Smooth muscle cell (in vitro differentiated cells): Measurements from ENCODE around the gene TNPO1. TPM values are rescaled to one million over a fixed set of nuclear protein-coding genes. Genes with fewer than 3 reads are reported as not detected.
A peak's percentile ranks its signal among the peaks of the same experiment; 100 is the strongest.

Experiments used
- DNase-seq: peaks from one replicate; lab custom pipeline; 2025; ENCODE audit not compliant: unreplicated experiment; lab: John Stamatoyannopoulos, UW
- H2AFZ ChIP-seq: fragments of 200-600 bp; sonication (generic); 2 replicates; pipeline ENCODE4 v1.6.0; 2016; ENCODE audit warnings: antibody characterized with exemption, low read depth, mild to moderate bottlenecking
- H3F3A ChIP-seq: fragments of 200-600 bp; sonication (generic); 2 replicates; pipeline ENCODE4 v1.6.0; 2017; ENCODE audit warnings: antibody characterized with exemption, low read depth
- H3K27ac ChIP-seq: fragments of 200-600 bp; sonication (generic); 2 replicates; pipeline ENCODE4 v1.5.1; 2016; ENCODE audit warnings: low read depth, mild to moderate bottlenecking
- H3K27me3 ChIP-seq: fragments of 200-600 bp; sonication (generic); 2 replicates; pipeline ENCODE4 v1.6.1; 2016; ENCODE audit warnings: low read depth, mild to moderate bottlenecking
- H3K36me3 ChIP-seq: fragments of 200-600 bp; sonication (generic); 2 replicates; pipeline ENCODE4 v1.5.1; 2016; ENCODE audit warnings: low read depth
- H3K4me1 ChIP-seq: fragments of 200-600 bp; sonication (generic); 2 replicates; pipeline ENCODE4 v1.5.1; 2016; ENCODE audit warnings: low read depth
- H3K4me2 ChIP-seq: fragments of 200-600 bp; sonication (generic); 2 replicates; pipeline ENCODE4 v1.6.0; 2016; ENCODE audit warnings: mild to moderate bottlenecking
- H3K4me3 ChIP-seq: fragments of 200-600 bp; sonication (generic); 2 replicates; pipeline ENCODE4 v1.5.1; 2016; ENCODE audit warnings: mild to moderate bottlenecking
- H3K79me2 ChIP-seq: fragments of 200-600 bp; sonication (generic); 2 replicates; pipeline ENCODE4 v1.6.0; 2016; ENCODE audit warnings: low read depth, mild to moderate bottlenecking
- H3K9ac ChIP-seq: fragments of 200-600 bp; sonication (generic); 2 replicates; pipeline ENCODE4 v1.6.0; 2016; ENCODE audit warnings: low read depth
- H3K9me3 ChIP-seq: fragments of 200-600 bp; sonication (generic); replicated peaks from 2 replicates; pipeline ENCODE4 v1.5.1; 2016; ENCODE audit warnings: low read depth
- H4K20me1 ChIP-seq: fragments of 200-600 bp; sonication (generic); 2 replicates; pipeline ENCODE4 v1.6.0; 2016; ENCODE audit warnings: low read depth
- CTCF ChIP-seq: fragments of 200-600 bp; sonication (generic); IDR thresholded peaks from 2 replicates; pipeline ENCODE4 v1.5.1; 2017; ENCODE audit warnings: borderline replicate concordance, mild to moderate bottlenecking, antibody characterized with exemption; ENCODE audit not compliant: insufficient read depth, poor library complexity, severe bottlenecking
- WGBS: methylation state at CpG from one replicate; pipeline ENCODE4 v1.1.7; 2016; ENCODE audit warnings: low lambda C conversion rate; 5-methylcytosine and 5-hydroxymethylcytosine counted together
- polyA plus RNA-seq: library from polyadenylated mRNA; unstranded; fragments of >200 nt; fragmentation: Nextera tagmentation; extraction: Ambion mirVana; gene quantifications from 2 replicates; pipeline ENCODE4 v1.2.1, GENCODE V29; 2016
- total RNA-seq: library from RNA; depleted of rRNA; stranded (reverse); fragments of >200 nt; gene quantifications from 2 replicates; pipeline ENCODE4 v1.2.3, GENCODE V29; 2014

Gene TNPO1
- total and polyA plus RNA-seq, 2 experiments from 2014 or later: 62.7 to 182 TPM

- TF ChIP-seq CTCF: no peak
- no peak for DNase-seq
- Histone ChIP-seq H3K36me3 (no peaks in the 10 kb centered on the region), H3K27ac (no peak overlapping the region), H3K27me3 (no peaks in the 10 kb centered on the region), H3K4me3 (no peak overlapping the region), H3K9ac (no peak overlapping the region), H3K79me2 (no peaks in the 10 kb centered on the region), H3K4me1 (no peaks in the 10 kb centered on the region), H3K9me3 (no peaks in the 10 kb centered on the region), H3K4me2 (no peak overlapping the region), H3F3A (peaks cover 26% of the 10 kb centered on the region), H2AFZ (no peak overlapping the region), H4K20me1 (peaks cover 4% of the 10 kb centered on the region)
- 93% methylated on average over 1 of the region's 1 CpG for WGBS
Observed at GRCh38 chr5:72917371-72917776, 100.9 kb downstream of the TNPO1 start.

GRCh38 chr5:72920690-72921502 is 104.4 kb downstream of the TNPO1 start:
- peak; percentile 19 for TF ChIP-seq CTCF
- no peak overlapping the region for H3K4me3 ChIP-seq
- no peaks in the 10 kb centered on the region for H3K9me3 ChIP-seq
- H3K4me2 ChIP-seq: no peak overlapping the region
- no peak overlapping the region for H3K27ac ChIP-seq
- H3K79me2 ChIP-seq: no peaks in the 10 kb centered on the region
- DNase-seq: no peak
- no peaks in the 10 kb centered on the region for H3K4me1 ChIP-seq
- no peak overlapping the region for H2AFZ ChIP-seq
- H3K36me3 ChIP-seq: no peaks in the 10 kb centered on the region
- no peak overlapping the region for H3K9ac ChIP-seq
- peaks cover 16% of the 10 kb centered on the region for H3F3A ChIP-seq
- no peaks in the 10 kb centered on the region for H4K20me1 ChIP-seq
- WGBS: 32% methylated on average over 4 of the region's 4 CpGs
- H3K27me3 ChIP-seq: no peaks in the 10 kb centered on the region

GRCh38 chr5:72921886-72922285 is 105.4 kb downstream of the TNPO1 start:
- 91% methylated on average over 2 of the region's 2 CpGs for WGBS
- no peak overlapping the region for H3K27ac ChIP-seq
- DNase-seq: no peak
- no peaks in the 10 kb centered on the region for H3K79me2 ChIP-seq
- peaks cover 10% of the 10 kb centered on the region for H3F3A ChIP-seq
- no peaks in the 10 kb centered on the region for H3K36me3 ChIP-seq
- H3K4me1 ChIP-seq: no peaks in the 10 kb centered on the region
- no peaks in the 10 kb centered on the region for H4K20me1 ChIP-seq
- no peak overlapping the region for H2AFZ ChIP-seq
- H3K4me2 ChIP-seq: no peak overlapping the region
- H3K9ac ChIP-seq: no peak overlapping the region
- H3K9me3 ChIP-seq: no peaks in the 10 kb centered on the region
- H3K4me3 ChIP-seq: no peak overlapping the region
- no peak for TF ChIP-seq CTCF
- no peaks in the 10 kb centered on the region for H3K27me3 ChIP-seq

GRCh38 chr5:72922422-72922821 is 106.0 kb downstream of the TNPO1 start:
- H3K9me3 ChIP-seq: no peaks in the 10 kb centered on the region
- H3K79me2 ChIP-seq: no peaks in the 10 kb centered on the region
- H3K36me3 ChIP-seq: no peaks in the 10 kb centered on the region
- no peaks in the 10 kb centered on the region for H3K4me1 ChIP-seq
- peaks cover 4% of the 10 kb centered on the region for H3F3A ChIP-seq
- no peak overlapping the region for H3K4me2 ChIP-seq
- no peaks in the 10 kb centered on the region for H3K27me3 ChIP-seq
- 100% methylated on average over 1 of the region's 1 CpG for WGBS
- TF ChIP-seq CTCF: no peak
- H3K9ac ChIP-seq: no peak overlapping the region
- DNase-seq: no peak
- no peak overlapping the region for H3K4me3 ChIP-seq
- H2AFZ ChIP-seq: no peak overlapping the region
- no peaks in the 10 kb centered on the region for H4K20me1 ChIP-seq
- H3K27ac ChIP-seq: no peak overlapping the region
